CD8-positive, alpha-beta memory T cell (primary cell): ENCODE data around the gene TIAM2. TPM values are rescaled to one million over a fixed set of nuclear protein-coding genes. Genes with fewer than 3 reads are reported as not detected.
"Not testable (repeated sequence)": the region's sequence is repeated elsewhere in the genome, so short reads cannot be mapped to it uniquely, and the experiment has no call there.

Experiments used
- CTCF ChIA-PET: fragments of 350-600 bp; sonication (Branson Sonifier 250); formaldehyde crosslinking; loops from one replicate; lab custom pipeline; 2021; ENCODE audit warnings: antibody characterized with exemption; lab: Charles Lee
- POLR2A ChIA-PET: fragments of 350-600 bp; sonication (Branson Sonifier 250); formaldehyde crosslinking; loops from one replicate; lab custom pipeline; 2021; ENCODE audit warnings: antibody characterized with exemption; lab: Charles Lee
- DNase-seq, 5 donors: peaks; one replicate each; pipeline versions ENCODE4 v3.0.0 to v3.0.0-alpha.2; 2020 to 2022; ENCODE audit warnings: mixed read lengths in 1 of 5
- H3K27ac ChIP-seq: one replicate; pipeline ENCODE4 v1.7.0; 2013; ENCODE audit warnings: low read depth, mild to moderate bottlenecking, low read length, moderate library complexity
- H3K27me3 ChIP-seq: 2 replicates; pipeline ENCODE4 v1.7.0; 2013; ENCODE audit warnings: low read length, mild to moderate bottlenecking; ENCODE audit not compliant: insufficient read depth, poor library complexity, severe bottlenecking
- H3K36me3 ChIP-seq: 2 replicates; pipeline ENCODE4 v1.7.0; 2013; ENCODE audit warnings: mild to moderate bottlenecking, low read length, moderate library complexity; ENCODE audit not compliant: insufficient read depth
- H3K4me1 ChIP-seq: 2 replicates; pipeline ENCODE4 v1.7.0; 2013; ENCODE audit warnings: mild to moderate bottlenecking, low read length, moderate library complexity; ENCODE audit not compliant: insufficient read depth
- H3K4me3 ChIP-seq: 2 replicates; pipeline ENCODE4 v1.7.0; 2013; ENCODE audit warnings: mild to moderate bottlenecking, low read length
- H3K9me3 ChIP-seq: 2 replicates; pipeline ENCODE4 v1.7.0; 2013; ENCODE audit warnings: mild to moderate bottlenecking, low read length
- H3K27ac Mint-ChIP-seq, 8 donors: one replicate each; pipeline ENCODE4 v1.8.0; 2020 to 2021; ENCODE audit warnings: mixed read lengths in 8 of 8, mild to moderate bottlenecking in 6 of 8, inconsistent platforms in 3 of 8, moderate library complexity in 3 of 8
- H3K27me3 Mint-ChIP-seq, 2 donors: one replicate each; pipeline ENCODE4 v1.8.0; 2020 to 2021; ENCODE audit warnings: mixed read lengths in 2 of 2, mild to moderate bottlenecking in 1 of 2, moderate library complexity in 1 of 2
- H3K36me3 Mint-ChIP-seq, 3 donors: one replicate each; pipeline ENCODE4 v1.8.0; 2020 to 2021; ENCODE audit warnings: mixed read lengths in 3 of 3, inconsistent platforms in 1 of 3, mild to moderate bottlenecking in 1 of 3
- H3K4me1 Mint-ChIP-seq, 3 donors: one replicate each; pipeline ENCODE4 v1.8.0; 2020 to 2021; ENCODE audit warnings: mixed read lengths in 3 of 3, inconsistent platforms in 1 of 3, mild to moderate bottlenecking in 1 of 3
- H3K4me3 Mint-ChIP-seq, 7 donors: one replicate each; pipeline ENCODE4 v1.8.0; 2020 to 2021; ENCODE audit warnings: mixed read lengths in 7 of 7, mild to moderate bottlenecking in 6 of 7, moderate library complexity in 4 of 7, inconsistent platforms in 2 of 7
- H3K9me3 Mint-ChIP-seq, 5 donors: one replicate each; pipeline ENCODE4 v1.8.0; 2020 to 2022; ENCODE audit warnings: mixed read lengths in 5 of 5, mild to moderate bottlenecking in 3 of 5, moderate library complexity in 2 of 5, inconsistent platforms in 1 of 5
- polyA plus RNA-seq: library from polyadenylated mRNA; unstranded; fragments of 300-500 nt; fragmentation: Illumina TruSeq; gene quantifications from one replicate; pipeline ENCODE4 v1.2.3, GENCODE V29; 2021
- total RNA-seq, 2 experiments: library from RNA; stranded (reverse); gene quantifications; one replicate each; pipeline ENCODE4 v1.2.3, GENCODE V29; 2021

TIAM2 gene
- total and polyA plus RNA-seq, 3 experiments from 2014 or later = 1.1 to 31.1 (median 24.5) TPM

DNA sequence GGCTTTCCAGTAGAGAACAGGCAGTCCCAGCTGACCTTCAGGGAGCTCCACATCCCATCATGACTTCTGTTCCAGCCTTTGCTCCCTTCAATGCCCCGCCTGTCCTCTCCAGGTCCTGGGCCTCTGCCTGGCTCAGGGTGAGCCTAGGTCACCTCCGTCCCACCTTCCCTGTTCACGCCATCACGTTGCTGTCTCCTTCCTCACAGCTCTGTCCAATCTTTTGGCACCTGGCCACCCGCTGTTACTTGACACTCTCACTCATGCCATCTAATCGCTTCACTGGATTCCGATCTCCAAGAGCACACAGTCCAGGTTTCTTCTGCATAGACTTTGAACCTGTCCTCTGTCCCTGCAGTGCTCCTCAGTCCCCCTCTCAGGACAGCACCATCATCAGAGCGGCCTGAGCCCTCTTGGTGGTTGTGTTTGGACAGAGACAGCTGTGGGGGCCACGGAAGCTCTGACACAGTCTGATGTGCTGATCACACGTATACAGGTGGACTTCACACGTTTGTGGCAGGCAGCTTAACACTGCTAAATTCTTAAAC lies 34.7 kb upstream of the TIAM2 start:
- no peak overlapping the region for H3K4me3 ChIP-seq
- Mint-ChIP-seq H3K9me3 (no peaks in the 10 kb centered on the region), H3K4me3 (no peak overlapping the region), H3K27ac (no peak overlapping the region), H3K27me3 (peaks cover 0 to 1% of the 10 kb centered on the region in 2 donors), H3K36me3 (peaks cover 8 to 20% (median 11%) of the 10 kb centered on the region in 3 donors), H3K4me1 (peaks cover 0 to 3% (median 1%) of the 10 kb centered on the region in 3 donors)
- H3K27ac ChIP-seq = no peak overlapping the region
- no peaks in the 10 kb centered on the region for H3K9me3 ChIP-seq
- H3K4me1 ChIP-seq = no peaks in the 10 kb centered on the region
- ChIA-PET POLR2A (no interaction called here), CTCF (no interaction called here)
- H3K27me3 ChIP-seq = no peaks in the 10 kb centered on the region
- no peaks in the 10 kb centered on the region for H3K36me3 ChIP-seq
- DNase-seq = no peak

DNA sequence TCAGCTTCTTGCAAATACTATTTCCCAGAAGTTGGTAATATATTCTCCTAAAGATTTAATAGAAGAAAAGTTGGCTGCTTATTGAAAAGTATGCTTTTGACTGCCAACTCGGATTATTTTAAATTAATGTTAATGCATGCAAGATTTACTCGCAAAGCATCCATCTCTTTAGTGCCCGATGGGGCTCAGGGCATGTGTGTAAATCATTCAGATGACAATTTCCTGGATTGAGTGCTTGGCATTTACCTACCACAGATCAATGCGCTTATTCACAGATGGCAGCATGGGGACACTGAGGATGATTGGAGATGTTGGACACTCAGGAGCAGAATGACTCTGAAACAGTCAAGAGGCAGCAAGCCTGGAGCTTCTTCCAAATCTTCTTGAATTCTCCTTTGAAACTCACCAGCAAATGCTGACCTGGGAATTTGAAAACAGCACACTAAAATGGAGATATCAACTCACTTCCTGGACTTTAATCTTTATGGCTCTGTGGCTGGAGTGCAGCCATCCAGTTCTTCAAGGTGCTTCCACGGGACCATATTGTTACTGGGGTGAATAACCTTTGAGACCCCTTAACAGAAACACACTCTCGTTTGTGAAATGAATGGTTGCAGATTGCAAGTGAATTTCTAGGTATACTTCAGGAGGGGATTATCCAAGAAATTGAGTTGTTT lies 34.1 kb upstream of the TIAM2 start:
- Histone ChIP-seq H3K27me3 (no peaks in the 10 kb centered on the region), H3K36me3 (no peaks in the 10 kb centered on the region), H3K9me3 (no peaks in the 10 kb centered on the region), H3K4me1 (no peaks in the 10 kb centered on the region), H3K27ac (no peak overlapping the region), H3K4me3 (no peak overlapping the region)
- no peaks in the 10 kb centered on the region for H3K9me3 Mint-ChIP-seq
- H3K36me3 Mint-ChIP-seq = peaks cover 7 to 18% (median 8%) of the 10 kb centered on the region in 3 donors
- H3K27ac Mint-ChIP-seq = no peak overlapping the region
- H3K4me1 Mint-ChIP-seq = peaks cover 0 to 1% (median 0%) of the 10 kb centered on the region in 3 donors
- H3K4me3 Mint-ChIP-seq = no peak overlapping the region
- peaks cover 0 to 1% of the 10 kb centered on the region in 2 donors for H3K27me3 Mint-ChIP-seq
- CTCF ChIA-PET = no interaction called here
- DNase-seq = no peak
- POLR2A ChIA-PET = no interaction called here

DNA sequence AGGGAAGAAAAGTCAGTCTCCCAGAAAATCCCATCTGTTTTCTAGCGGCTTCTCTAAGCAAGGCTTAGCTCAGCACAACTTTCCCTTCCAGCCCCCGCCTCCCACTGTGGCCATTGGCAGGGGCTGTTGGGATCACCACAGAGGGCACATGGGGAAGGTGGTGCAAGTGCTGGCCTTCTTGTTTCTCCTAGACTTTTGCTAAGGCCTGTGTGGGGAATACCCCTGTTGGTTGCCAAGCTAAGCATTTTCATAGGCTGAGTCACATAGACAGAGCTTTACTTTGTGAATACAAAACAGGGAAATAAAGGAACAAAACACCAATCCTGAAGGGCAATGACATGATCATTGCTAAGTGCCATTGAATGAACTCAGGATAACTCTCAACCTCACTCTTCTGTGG lies 32.4 kb upstream of the TIAM2 start:
- H3K4me1 ChIP-seq = no peaks in the 10 kb centered on the region
- H3K4me1 Mint-ChIP-seq = peaks cover 0 to 1% (median 0%) of the 10 kb centered on the region in 3 donors
- H3K27me3 ChIP-seq = no peaks in the 10 kb centered on the region
- no peak for DNase-seq
- POLR2A ChIA-PET = no interaction called here
- H3K27ac Mint-ChIP-seq = no peak overlapping the region
- no peaks in the 10 kb centered on the region for H3K9me3 ChIP-seq
- H3K9me3 Mint-ChIP-seq = no peaks in the 10 kb centered on the region
- H3K36me3 ChIP-seq = no peaks in the 10 kb centered on the region
- H3K4me3 ChIP-seq = no peak overlapping the region
- CTCF ChIA-PET = no interaction called here
- no peak overlapping the region for H3K27ac ChIP-seq
- peaks cover 6 to 18% (median 8%) of the 10 kb centered on the region in 3 donors for H3K36me3 Mint-ChIP-seq
- no peak overlapping the region for H3K4me3 Mint-ChIP-seq
- H3K27me3 Mint-ChIP-seq = peaks cover 0 to 1% of the 10 kb centered on the region in 2 donors

DNA sequence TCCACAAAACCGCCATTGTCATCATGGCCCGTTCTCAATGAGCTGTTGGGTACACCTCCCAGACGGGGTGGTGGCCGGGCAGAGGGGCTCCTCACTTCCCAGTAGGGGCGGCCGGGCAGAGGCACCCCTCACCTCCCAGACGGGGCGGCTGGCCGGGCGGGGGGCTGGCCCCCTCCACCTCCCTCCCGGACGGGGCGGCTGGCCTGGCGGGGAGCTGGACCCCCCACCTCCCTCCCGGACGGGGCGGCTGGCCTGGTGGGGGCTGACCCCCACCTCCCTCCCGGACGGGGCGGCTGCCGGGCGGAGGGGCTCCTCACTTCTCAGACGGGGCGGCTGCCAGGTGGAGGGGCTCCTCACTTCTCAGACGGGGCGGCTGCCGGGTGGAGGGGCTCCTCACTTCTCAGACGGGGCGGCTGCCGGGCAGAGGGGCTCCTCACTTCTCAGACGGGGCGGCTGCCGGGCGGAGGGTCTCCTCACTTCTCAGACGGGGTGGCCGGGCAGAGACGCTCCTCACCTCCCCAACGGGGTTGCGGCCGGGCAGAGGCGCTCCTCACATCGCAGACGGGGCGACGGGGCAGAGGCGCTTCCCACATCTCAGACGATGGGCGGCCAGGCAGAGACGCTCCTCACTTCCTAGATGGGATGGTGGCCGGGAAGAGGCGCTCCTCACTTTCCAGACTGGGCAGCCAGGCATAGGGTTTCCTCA lies 28.9 kb upstream of the TIAM2 start:
- POLR2A ChIA-PET, H3K9me3 Mint-ChIP-seq, H3K4me1 ChIP-seq, H3K36me3 ChIP-seq, DNase-seq, H3K4me1 Mint-ChIP-seq, H3K27ac Mint-ChIP-seq, H3K27me3 ChIP-seq, H3K27ac ChIP-seq, H3K9me3 ChIP-seq, H3K4me3 Mint-ChIP-seq, H3K4me3 ChIP-seq, H3K27me3 Mint-ChIP-seq, CTCF ChIA-PET: not testable (repeated sequence)
- peaks cover 3 to 10% (median 7%) of the 10 kb centered on the region in 3 donors for H3K36me3 Mint-ChIP-seq

DNA sequence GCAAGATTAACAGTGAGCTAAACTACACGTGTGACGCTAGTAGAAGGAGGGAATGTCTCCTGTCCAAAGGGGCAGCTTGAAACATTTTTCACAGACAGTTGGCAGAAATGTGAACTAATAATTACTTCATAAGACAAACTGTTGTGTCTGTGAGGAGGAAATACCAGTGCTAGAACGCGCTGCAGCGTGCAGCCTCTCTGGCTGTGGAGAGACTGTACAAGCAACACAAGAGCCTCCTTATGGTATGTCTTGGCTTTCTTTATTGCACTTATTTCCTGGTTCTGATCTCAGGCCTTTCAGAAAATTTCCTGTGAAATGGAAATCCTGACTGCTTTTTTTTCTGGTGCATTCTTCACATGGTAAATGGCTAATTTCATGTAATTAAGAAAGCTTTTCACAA lies 25.3 kb upstream of the TIAM2 start:
- peaks cover 0 to 3% (median under 1%) of the 10 kb centered on the region in 3 donors for H3K36me3 Mint-ChIP-seq
- CTCF ChIA-PET = no interaction called here

DNA sequence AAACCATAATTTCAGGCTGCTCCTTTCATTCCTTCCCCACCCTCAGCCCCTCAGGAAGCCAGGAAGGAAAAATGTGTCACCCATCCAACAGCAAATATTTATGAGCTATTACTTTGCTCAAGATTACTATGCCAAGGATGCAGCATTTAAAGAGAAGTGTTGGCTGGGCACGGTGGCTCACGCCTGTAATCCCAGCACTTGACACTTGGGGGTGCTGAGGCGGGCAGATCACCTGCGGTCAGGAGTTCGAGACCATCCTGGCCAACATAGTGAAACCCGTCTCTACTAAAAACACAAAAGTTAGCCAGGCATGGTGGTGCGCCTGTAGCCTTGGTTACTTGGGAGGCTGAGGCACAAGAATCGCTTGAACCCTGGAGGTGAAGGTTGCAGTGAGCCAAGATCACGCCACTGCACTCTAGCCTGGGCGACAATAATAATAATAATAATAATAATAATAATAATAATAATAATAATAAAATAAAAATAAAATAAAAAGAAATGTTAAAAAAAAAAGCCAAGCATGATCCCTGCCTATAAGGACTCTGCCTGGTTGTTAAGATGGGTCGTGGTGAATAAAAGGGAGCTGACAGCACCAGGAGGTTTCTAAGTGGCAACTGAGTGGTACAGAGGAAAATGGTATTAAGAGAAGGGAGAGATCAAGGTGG lies 20.5 kb upstream of the TIAM2 start:
- H3K27ac Mint-ChIP-seq = no peak overlapping the region
- POLR2A ChIA-PET = no interaction called here

More for the DNA sequence above, 25.3 kb upstream of the TIAM2 start:
- Histone ChIP-seq H3K4me1 (no peaks in the 10 kb centered on the region), H3K27me3 (no peaks in the 10 kb centered on the region), H3K4me3 (no peak overlapping the region), H3K36me3 (no peaks in the 10 kb centered on the region), H3K27ac (no peak overlapping the region), H3K9me3 (no peaks in the 10 kb centered on the region)
- H3K27me3 Mint-ChIP-seq = no peaks in the 10 kb centered on the region
- POLR2A ChIA-PET = no interaction called here
- no peak for DNase-seq
- no peaks in the 10 kb centered on the region for H3K4me1 Mint-ChIP-seq
- H3K9me3 Mint-ChIP-seq = no peaks in the 10 kb centered on the region
- no peak overlapping the region for H3K4me3 Mint-ChIP-seq
- no peak overlapping the region for H3K27ac Mint-ChIP-seq

DNA sequence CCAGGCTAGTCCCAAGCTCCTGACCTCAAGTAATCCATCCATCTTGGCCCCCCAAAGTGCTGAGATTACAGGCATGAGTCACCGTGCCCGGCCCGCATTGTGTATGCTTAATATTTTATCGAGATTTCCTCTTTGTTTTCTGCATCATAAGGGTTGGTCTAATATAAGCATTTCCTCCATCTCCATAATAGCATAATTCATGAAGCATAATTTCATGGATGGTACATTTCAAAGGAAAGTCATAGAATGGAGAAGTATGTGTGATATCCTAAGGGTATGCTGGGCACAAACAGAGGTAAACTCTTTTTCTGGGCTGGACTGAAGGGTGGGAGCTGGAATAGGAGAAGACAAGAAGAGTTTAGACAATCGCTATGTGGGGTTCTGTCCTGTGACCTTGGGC lies 17.5 kb upstream of the TIAM2 start:
- POLR2A ChIA-PET = no interaction called here
- H3K4me3 Mint-ChIP-seq = no peak overlapping the region
- CTCF ChIA-PET = no interaction called here
- H3K27me3 Mint-ChIP-seq = peaks cover 0 to 2% of the 10 kb centered on the region in 2 donors
- Histone ChIP-seq H3K4me3 (no peak overlapping the region), H3K27me3 (no peaks in the 10 kb centered on the region), H3K4me1 (no peaks in the 10 kb centered on the region), H3K36me3 (no peaks in the 10 kb centered on the region), H3K27ac (no peak overlapping the region), H3K9me3 (no peaks in the 10 kb centered on the region)
- DNase-seq = no peak
- H3K36me3 Mint-ChIP-seq = peaks cover 0 to 4% (median 0%) of the 10 kb centered on the region in 3 donors
- peaks cover 0 to 4% (median 0%) of the 10 kb centered on the region in 5 donors for H3K9me3 Mint-ChIP-seq
- H3K4me1 Mint-ChIP-seq = peaks cover 3 to 7% (median 7%) of the 10 kb centered on the region in 3 donors
- H3K27ac Mint-ChIP-seq = no peak overlapping the region

More for the DNA sequence above, 20.5 kb upstream of the TIAM2 start:
- no peaks in the 10 kb centered on the region for H3K27me3 Mint-ChIP-seq
- peaks cover 0 to 4% (median 0%) of the 10 kb centered on the region in 3 donors for H3K36me3 Mint-ChIP-seq
- Histone ChIP-seq H3K36me3 (no peaks in the 10 kb centered on the region), H3K27ac (no peak overlapping the region), H3K27me3 (no peaks in the 10 kb centered on the region), H3K4me3 (no peak overlapping the region), H3K9me3 (no peaks in the 10 kb centered on the region), H3K4me1 (no peaks in the 10 kb centered on the region)
- DNase-seq = no peak
- no peak overlapping the region for H3K4me3 Mint-ChIP-seq
- peaks cover 0 to 4% (median 0%) of the 10 kb centered on the region in 5 donors for H3K9me3 Mint-ChIP-seq
- CTCF ChIA-PET = no interaction called here
- H3K4me1 Mint-ChIP-seq = no peaks in the 10 kb centered on the region
